Loucy (cell line): ENCODE data around the gene ZNF668.

ENCODE experiments used
- H2AFZ ChIP-seq: fragments of 200-600 bp; sonication (generic); 2 replicates; pipeline ENCODE4 v1.6.0; 2016; ENCODE audit warnings: antibody characterized with exemption, mild to moderate bottlenecking, low read length, moderate library complexity
- H3F3A ChIP-seq: fragments of 200-600 bp; 2 replicates; pipeline ENCODE4 v1.6.0; 2016; ENCODE audit warnings: antibody characterized with exemption, low read depth, mild to moderate bottlenecking
- H3K27me3 ChIP-seq: fragments of 200-600 bp; sonication (generic); 2 replicates; pipeline ENCODE4 v1.6.1; 2014; ENCODE audit warnings: low read length, mild to moderate bottlenecking; ENCODE audit not compliant: insufficient read depth, poor library complexity, severe bottlenecking
- H3K36me3 ChIP-seq: fragments of 200-600 bp; sonication (generic); 2 replicates; pipeline ENCODE4 v1.6.1; 2016; ENCODE audit warnings: low read length; ENCODE audit not compliant: insufficient read depth
- H3K4me1 ChIP-seq: fragments of 200-600 bp; sonication (generic); 2 replicates; pipeline ENCODE4 v1.5.1; 2014; ENCODE audit warnings: low read length, mild to moderate bottlenecking; ENCODE audit not compliant: insufficient read depth, poor library complexity, severe bottlenecking
- H3K4me2 ChIP-seq: fragments of 200-600 bp; sonication (generic); 2 replicates; pipeline ENCODE4 v1.6.0; 2014; ENCODE audit warnings: antibody characterized with exemption, low read length, low read depth, mild to moderate bottlenecking; ENCODE audit not compliant: poor library complexity, severe bottlenecking
- H3K4me3 ChIP-seq: fragments of 200-600 bp; sonication (generic); 2 replicates; pipeline ENCODE4 v1.5.1; 2014; ENCODE audit warnings: low read length, mild to moderate bottlenecking, mixed read lengths; ENCODE audit not compliant: poor library complexity, severe bottlenecking
- H3K79me2 ChIP-seq: fragments of 200-600 bp; sonication (generic); 2 replicates; pipeline ENCODE4 v1.6.1; 2014; ENCODE audit warnings: low read length; ENCODE audit not compliant: insufficient read depth
- H3K9ac ChIP-seq: fragments of 200-600 bp; sonication (generic); 2 replicates; pipeline ENCODE4 v1.6.0; 2014; ENCODE audit warnings: mild to moderate bottlenecking, low read depth, low read length, moderate library complexity; ENCODE audit not compliant: poor library complexity, severe bottlenecking
- H3K9me2 ChIP-seq: fragments of 200-600 bp; sonication (generic); replicated peaks from 2 replicates; pipeline ENCODE4 v1.6.1; 2016; ENCODE audit warnings: low read depth, low read length, mixed read lengths
- H3K9me3 ChIP-seq: fragments of 200-600 bp; sonication (generic); 2 replicates; pipeline ENCODE4 v1.6.1; 2014; ENCODE audit warnings: mild to moderate bottlenecking, antibody characterized with exemption, low read length, low read depth; ENCODE audit not compliant: insufficient read depth
- H4K20me1 ChIP-seq: fragments of 200-600 bp; sonication (generic); 2 replicates; pipeline ENCODE4 v1.6.0; 2014; ENCODE audit warnings: antibody characterized with exemption, low read length, mild to moderate bottlenecking; ENCODE audit not compliant: insufficient read depth, poor library complexity, severe bottlenecking
- CTCF ChIP-seq: fragments of 200-600 bp; sonication (generic); conservative IDR thresholded peaks from 2 replicates; pipeline ENCODE4 v1.5.1; 2014; ENCODE audit warnings: mild to moderate bottlenecking, antibody characterized with exemption, low read length
- EZH2phosphoT487 ChIP-seq: fragments of 200-600 bp; IDR thresholded peaks from 2 replicates; pipeline ENCODE4 v1.6.1; 2018; ENCODE audit warnings: antibody characterized with exemption, mild to moderate bottlenecking, moderate library complexity, borderline replicate concordance

The ZNF668 gene

GRCh38 chr16:31085411-31085810 lies 11.4 kb upstream of the ZNF668 start:
- Histone ChIP-seq H3K4me3 (no peak overlapping the region), H3K4me2 (no peak overlapping the region), H3K79me2 (peaks cover 9% of the 10 kb centered on the region; the same call in 1 of the 2 replicates), H3K9me2 (no peaks in the 10 kb centered on the region), H3F3A (no peaks in the 10 kb centered on the region), H3K9ac (no peak overlapping the region), H3K9me3 (no peaks in the 10 kb centered on the region), H2AFZ (no peak overlapping the region), H3K36me3 (peaks cover 22% of the 10 kb centered on the region; the same call in 1 of the 2 replicates), H4K20me1 (peaks cover 21% of the 10 kb centered on the region), H3K4me1 (peaks cover 4% of the 10 kb centered on the region), H3K27me3 (no peaks in the 10 kb centered on the region)
- TF ChIP-seq EZH2phosphoT487 (no peak), CTCF (no peak)

GRCh38 chr16:31084584-31085302 lies 10.7 kb upstream of the ZNF668 start:
- no peaks in the 10 kb centered on the region for H3F3A ChIP-seq
- H4K20me1 ChIP-seq: peaks cover 21% of the 10 kb centered on the region
- TF ChIP-seq CTCF (no peak), EZH2phosphoT487 (no peak)
- no peak overlapping the region for H3K4me2 ChIP-seq
- H3K4me1 ChIP-seq: peaks cover 4% of the 10 kb centered on the region
- peaks cover 22% of the 10 kb centered on the region; the same call in 1 of the 2 replicates for H3K36me3 ChIP-seq
- no peaks in the 10 kb centered on the region for H3K9me2 ChIP-seq
- H3K9ac ChIP-seq: no peak overlapping the region
- H2AFZ ChIP-seq: no peak overlapping the region
- no peaks in the 10 kb centered on the region for H3K9me3 ChIP-seq
- H3K4me3 ChIP-seq: no peak overlapping the region
- no peaks in the 10 kb centered on the region for H3K27me3 ChIP-seq
- H3K79me2 ChIP-seq: peaks cover 13% of the 10 kb centered on the region; the same call in 1 of the 2 replicates

DNA sequence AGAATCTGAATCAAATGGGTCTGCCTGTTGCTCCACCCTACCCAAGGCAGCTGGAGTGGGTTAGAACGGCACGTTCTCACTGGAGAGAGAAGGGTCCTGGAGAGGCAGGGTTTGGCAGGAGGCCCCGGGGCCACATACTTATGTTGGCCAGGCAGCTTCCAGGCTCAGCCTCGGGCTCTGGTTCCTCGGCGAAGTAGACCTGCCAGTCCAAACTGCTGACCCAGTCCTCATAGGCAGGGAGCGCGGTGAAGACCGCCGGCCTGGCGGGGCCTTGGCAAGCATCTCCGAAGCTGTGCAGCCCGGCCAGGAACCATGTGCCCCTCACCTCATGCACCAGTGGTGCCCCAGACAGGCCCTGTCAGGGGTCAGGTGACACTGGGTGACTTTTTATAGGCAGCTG lies 9.9 kb upstream of the ZNF668 start:
- H4K20me1 ChIP-seq: peaks cover 27% of the 10 kb centered on the region
- H3K4me2 ChIP-seq: no peak overlapping the region
- H3K79me2 ChIP-seq: peaks cover 15% of the 10 kb centered on the region; the same call in 1 of the 2 replicates
- TF ChIP-seq CTCF (no peak), EZH2phosphoT487 (no peak)
- no peaks in the 10 kb centered on the region for H3F3A ChIP-seq
- H3K36me3 ChIP-seq: peaks cover 23% of the 10 kb centered on the region; the same call in 1 of the 2 replicates
- H3K9me2 ChIP-seq: no peaks in the 10 kb centered on the region
- H3K9ac ChIP-seq: no peak overlapping the region
- peaks cover 4% of the 10 kb centered on the region for H3K4me1 ChIP-seq
- H3K4me3 ChIP-seq: no peak overlapping the region
- no peak overlapping the region for H2AFZ ChIP-seq
- no peaks in the 10 kb centered on the region for H3K9me3 ChIP-seq
- no peaks in the 10 kb centered on the region for H3K27me3 ChIP-seq
